Neural progenitor cell (in vitro differentiated cells): ENCODE measurements around the gene COL13A1.

Source experiments
- EZH2 ChIP-seq: fragments of 200-600 bp; sonication (generic); IDR thresholded peaks from 2 replicates; pipeline ENCODE4 v1.6.1; 2017; ENCODE audit warnings: antibody characterized with exemption, mild to moderate bottlenecking, moderate library complexity
- EZH2phosphoT487 ChIP-seq: fragments of 200-600 bp; sonication (generic); IDR thresholded peaks from 2 replicates; pipeline ENCODE4 v1.6.1; 2017; ENCODE audit warnings: antibody characterized with exemption
- TF ChIP-seq, protein P1 (sequence below): fragments of 200-600 bp; sonication (generic); IDR thresholded peaks from 2 replicates; pipeline ENCODE4 v1.5.1; 2017; ENCODE audit warnings: antibody characterized with exemption, mild to moderate bottlenecking

GRCh38 chr10:69761320-69761719 is 40.4 kb upstream of the COL13A1 start:
- TF ChIP-seq, protein P1, sequence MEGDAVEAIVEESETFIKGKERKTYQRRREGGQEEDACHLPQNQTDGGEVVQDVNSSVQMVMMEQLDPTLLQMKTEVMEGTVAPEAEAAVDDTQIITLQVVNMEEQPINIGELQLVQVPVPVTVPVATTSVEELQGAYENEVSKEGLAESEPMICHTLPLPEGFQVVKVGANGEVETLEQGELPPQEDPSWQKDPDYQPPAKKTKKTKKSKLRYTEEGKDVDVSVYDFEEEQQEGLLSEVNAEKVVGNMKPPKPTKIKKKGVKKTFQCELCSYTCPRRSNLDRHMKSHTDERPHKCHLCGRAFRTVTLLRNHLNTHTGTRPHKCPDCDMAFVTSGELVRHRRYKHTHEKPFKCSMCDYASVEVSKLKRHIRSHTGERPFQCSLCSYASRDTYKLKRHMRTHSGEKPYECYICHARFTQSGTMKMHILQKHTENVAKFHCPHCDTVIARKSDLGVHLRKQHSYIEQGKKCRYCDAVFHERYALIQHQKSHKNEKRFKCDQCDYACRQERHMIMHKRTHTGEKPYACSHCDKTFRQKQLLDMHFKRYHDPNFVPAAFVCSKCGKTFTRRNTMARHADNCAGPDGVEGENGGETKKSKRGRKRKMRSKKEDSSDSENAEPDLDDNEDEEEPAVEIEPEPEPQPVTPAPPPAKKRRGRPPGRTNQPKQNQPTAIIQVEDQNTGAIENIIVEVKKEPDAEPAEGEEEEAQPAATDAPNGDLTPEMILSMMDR, result no peak
- TF ChIP-seq EZH2 (no peak), EZH2phosphoT487 (no peak)
